Middle frontal gyrus (tissue), 1 donor: ENCODE data around the gene C1orf174.

Experiments
- DNase-seq: peaks from one replicate; pipeline ENCODE4 v3.0.0-alpha.2; 2015; ENCODE audit warnings: low spot score; ENCODE audit errors: extremely low spot score

C1orf174 gene

DNA sequence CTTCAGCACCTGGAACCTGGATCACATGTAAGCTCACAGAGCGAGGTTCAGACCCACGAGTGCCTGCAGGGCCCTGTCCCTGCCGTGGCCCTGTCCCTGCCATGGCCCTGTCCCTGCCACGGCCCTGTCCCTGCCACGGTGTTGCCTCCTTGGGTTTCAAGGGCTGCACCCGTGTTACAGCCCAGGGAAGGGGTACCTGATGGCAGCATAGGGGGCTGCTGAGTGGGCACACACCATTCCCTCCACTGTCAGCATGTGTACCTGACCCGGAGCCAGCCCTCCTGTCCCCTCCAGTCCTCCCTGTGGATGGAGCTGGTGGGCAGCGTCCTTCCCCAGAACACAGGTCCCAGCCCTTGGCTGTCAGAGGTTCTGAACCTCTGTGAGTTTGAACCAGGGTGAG is 27.5 kb downstream of the C1orf174 start:
- no peak for DNase-seq

DNA sequence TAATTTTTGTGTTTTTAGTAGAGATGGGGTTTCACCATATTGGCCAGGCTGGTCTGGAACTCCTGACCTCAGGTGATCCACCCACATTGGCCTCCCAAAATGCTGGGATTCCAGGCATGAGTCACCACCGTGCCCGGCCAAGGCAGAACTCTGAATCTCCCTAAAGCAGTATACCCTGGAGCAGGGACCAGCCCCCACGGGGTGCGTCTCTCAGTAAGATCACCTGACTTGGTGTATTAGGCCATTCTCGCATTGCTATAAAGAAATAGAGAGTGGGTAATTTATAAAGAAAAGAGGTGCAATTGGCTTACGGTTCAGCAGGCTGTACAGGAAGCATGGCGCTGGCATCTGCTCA is 28.6 kb downstream of the C1orf174 start:
- no peak for DNase-seq

DNA sequence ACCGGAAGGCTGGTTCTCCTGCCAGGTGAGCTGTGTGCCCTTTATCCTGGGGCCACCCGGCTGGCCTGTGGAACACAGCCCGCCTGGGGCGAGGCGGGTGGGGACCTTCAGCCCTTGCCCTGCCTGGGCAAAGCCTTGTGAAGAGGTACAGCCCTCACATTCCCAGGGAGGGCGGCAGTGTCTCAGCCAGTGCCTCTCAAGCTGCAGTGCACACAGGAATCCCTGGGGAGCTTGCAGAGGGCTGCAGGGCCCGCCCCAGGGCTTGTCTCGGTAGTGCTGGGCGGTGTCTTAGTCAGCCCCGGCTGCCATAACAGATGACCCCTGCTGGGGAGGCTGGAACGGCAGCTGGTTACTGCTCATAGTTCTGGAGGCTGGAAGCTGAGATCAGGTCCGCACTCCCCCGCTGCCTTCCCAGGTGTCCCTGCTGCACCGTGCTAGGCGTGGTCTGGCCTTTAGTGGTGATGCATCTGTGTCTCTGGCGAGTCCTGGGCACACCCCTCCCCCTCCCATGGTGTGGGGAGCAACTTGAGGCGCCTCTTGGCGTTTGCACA is 30.2 kb downstream of the C1orf174 start:
- no peak for DNase-seq

DNA sequence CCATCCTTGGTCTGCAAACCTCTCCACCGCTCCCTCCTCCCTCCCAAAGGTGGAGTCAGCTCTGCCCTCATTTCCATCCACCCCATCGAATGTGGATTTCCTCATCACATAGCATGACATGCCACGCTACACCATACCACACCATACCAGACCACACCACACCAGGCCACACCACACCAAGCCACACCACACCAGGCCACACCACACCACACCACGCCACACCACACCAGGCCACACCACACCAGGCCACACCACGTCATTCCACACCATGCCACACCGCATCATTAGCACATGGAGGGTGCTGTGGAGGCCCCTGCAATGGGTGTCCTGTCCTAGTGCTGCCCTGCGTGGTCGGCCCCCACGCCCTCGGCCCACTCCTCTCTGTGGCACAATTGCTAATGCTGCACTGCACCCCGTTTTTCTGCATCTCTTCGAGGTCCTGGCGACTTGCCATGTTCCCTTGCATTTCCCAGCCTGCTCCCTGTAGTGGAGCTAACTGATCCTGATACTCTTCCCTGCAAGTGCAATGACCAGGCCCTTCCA is 31.5 kb downstream of the C1orf174 start:
- DNase-seq = no peak

DNA sequence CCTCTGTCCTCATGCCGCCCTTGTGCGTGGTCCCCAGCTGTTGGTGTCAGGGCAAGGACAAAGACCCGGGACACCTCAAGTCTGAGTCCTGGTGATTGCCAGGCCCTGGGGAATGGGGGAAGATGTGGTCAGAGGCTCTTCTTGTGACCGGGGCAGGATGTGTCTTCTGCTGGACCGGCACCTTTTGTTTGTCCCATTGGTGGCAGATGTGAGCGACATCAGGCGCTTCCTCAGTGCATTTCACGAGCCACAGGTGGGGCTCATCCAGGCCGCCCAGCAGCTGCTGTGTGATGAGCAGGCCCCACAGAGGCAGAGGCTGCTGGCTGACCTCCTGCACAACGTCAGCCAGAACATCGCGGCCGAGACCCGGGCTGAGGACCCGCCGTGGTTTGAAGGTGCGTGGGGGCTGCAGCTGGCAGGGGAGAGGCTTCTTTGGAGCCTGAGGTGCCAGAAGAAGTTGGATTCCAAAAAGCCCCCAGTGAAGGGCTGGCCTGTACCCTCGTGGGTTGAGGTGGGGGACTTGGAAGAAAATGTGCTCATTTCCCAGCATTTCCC is 34.4 kb downstream of the C1orf174 start:
- no peak for DNase-seq

DNA sequence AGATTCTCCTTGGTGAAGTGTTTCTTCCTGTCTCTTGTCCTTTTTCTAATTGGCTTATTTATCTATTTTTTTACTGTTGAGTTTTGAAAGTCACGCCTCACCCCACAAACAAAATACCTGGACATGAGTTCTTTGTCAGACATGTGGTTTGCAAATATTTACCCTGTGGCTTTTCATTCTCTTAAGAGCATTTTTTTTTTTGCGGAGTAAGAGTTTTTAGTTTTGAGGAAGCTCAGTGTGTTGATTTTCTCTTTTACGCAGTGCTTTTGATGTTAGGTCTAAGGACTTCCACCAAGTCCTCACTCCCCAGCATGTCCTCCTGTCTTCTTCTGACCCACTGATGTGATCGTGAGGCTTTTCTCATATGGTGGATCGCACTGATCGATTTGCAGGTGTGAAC is 35.2 kb downstream of the C1orf174 start:
- DNase-seq = no peak

DNA sequence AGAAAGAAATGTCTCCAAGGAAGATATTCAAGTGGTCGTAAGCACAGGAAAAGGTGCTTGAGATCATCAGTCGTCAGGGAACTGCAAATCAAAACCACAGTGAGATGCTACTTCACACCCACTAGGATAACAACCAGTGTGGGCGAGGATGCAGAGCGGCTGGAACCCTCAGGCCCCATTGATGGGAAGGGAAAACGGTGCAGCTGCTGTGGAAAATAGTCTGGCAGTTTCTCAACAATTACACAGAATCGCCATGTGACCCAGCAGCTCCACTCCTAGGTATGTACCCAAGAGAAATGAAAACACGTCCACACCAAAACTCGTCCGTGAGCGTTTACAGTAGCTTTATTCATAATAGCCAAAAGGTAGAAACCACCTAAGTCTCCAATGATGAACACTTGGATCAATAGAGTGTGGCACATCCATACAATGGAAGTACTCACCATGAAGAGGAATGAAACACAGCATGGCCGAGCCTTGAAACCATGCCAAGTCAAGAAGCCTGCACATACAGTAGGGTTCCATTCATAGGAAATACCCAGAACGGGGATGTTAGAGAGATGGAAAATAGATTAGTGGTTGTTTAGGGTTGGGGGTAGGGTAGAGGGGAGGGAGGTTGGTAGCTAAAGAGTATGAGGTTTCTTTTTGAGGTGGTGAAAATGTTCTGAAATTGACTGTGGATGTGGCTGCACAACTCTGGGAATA is 36.7 kb downstream of the C1orf174 start:
- DNase-seq = no peak

DNA sequence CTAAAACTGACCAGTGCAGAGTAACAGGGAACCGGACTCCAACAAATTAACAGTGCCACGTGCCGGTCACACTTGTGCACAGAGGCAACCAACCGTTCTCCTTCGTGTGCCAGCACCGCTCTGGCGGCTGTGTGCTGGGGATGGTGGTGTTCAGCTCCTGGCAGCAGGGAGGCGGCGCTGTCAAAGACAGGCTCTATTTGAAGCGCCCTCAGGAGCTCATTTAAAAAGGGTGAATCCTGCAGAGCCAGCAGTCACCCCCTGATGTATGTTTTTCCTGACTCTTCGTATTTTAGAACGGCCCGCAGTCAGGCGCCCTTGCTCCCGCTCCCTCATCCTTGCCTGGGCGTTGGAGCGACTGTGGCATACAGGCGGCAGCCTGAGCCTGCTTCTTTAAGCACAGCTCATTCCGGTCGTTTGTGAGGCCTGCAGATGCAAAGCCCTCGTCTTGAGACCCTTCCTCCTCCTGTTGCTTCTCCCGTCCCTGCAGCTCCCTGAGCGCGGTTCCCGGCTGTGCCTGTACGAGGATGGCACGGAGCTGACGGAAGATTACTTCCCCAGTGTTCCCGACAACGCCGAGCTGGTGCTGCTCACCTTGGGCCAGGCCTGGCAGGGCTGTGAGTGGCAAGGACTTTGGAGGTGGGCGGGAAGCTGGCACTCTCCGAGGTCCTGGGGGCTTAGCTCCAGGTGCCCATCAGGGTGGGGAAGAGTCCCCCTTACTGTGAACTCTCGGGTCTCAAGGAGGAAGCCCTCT is 41.7 kb downstream of the C1orf174 start:
- peak; percentile 42 for DNase-seq

DNA sequence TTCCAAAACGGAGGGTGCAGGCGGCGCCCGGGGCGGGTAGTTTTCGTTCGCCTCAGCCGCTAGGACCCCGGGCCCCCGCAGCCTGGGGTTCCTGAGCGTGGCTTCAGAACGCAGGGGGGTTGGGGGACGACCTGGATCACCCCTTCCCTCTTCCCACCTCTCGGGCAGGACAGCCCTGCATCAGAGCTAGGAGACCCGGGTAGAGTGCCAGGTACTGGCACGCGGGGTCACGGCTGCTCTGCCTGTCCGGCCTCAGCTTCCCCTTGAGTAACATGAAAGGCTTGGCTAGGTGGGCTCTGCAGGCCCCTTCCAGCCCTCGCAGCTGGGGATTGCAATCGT is 42.3 kb downstream of the C1orf174 start:
- DNase-seq = no peak

DNA sequence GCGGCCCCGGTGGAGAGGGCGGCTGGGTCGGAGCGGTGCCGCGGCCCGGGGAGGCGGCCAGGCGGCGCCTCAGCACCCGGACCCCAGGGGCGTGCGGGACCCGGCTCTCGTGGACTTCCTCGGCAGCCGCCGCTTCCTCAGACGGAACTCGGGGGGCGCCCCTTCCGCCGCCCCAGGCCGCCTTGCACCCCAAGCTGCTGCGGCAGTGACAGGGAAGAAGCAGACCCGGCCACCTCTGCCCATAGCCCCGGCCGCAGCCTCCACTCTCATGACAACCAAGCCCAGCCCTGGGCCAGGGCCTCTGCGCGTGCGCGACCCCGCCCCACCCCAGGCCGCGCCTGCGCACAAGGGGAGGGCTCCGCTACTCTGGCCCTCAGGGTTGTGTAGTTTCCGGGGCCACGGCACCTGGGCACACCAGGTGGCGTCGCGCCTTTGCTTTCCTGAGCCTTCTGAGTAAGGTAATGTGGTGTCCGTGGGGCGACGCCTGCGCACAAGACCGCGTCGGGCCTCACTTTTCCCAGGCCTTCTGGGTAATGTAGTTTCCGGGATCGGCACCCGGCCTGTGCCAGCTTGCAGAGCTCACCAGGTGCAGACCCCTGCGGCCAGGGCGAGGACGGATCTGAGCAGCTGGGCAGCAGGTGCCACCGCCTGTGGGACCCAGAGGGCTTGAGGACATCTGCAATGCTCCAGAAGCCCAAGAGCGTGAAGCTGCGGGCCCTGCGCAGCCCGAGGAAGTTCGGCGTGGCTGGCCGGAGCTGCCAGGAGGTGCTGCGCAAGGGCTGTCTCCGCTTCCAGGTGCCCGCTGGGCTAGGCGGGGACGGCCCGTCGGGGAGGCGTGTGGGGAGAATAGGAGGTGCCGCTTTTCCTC is 42.9 kb downstream of the C1orf174 start, which contains the start of the genes CEP104 and DFFB:
Gene CEP104, minus strand, starts transcription at position 289 of the 868 bp plus-strand sequence. CDS start 4,804 bp downstream, outside the sequence.
Gene DFFB, plus strand, starts transcription at position 554 of the 868 bp plus-strand sequence. Its CDS starts 128 bp downstream, at position 682.
- DNase-seq = peak; percentile 69

DNA sequence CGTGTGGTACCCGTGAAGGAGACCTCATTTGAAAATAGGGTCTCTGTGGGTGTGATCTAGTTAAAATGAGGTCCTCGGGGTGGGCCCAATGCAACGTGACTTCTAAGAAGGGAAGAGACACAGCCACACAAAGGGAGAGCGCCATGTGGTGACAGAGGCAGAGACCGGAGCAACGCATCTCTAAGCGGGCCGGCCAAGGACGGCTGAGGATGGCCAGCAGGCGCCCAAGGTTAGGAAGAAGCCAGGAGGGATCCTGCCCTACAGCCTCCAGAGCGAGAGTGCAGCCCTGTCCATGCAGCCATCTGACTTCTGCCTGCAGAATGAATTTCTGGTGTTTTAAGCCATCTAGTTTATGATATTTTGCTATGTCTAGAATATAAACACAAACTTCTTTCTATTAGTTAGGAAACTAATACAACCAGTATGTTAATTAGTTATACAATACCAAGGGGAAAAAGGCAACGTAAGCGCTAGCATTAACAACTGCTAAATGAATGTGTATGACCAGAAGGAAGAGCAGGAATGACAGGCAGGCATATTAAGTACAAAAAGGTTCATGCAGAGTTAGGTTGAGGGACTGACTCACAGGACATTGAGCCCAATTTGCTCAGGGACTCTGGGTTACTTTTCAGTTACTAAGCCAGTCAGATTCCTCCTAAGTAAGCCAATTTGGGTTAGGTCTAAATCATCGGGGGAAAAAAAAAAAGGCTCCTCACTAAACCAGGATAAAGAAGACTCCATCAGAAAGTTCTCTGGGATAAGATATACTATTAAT is 47.2 kb downstream of the C1orf174 start:
- DNase-seq = no peak

DNA sequence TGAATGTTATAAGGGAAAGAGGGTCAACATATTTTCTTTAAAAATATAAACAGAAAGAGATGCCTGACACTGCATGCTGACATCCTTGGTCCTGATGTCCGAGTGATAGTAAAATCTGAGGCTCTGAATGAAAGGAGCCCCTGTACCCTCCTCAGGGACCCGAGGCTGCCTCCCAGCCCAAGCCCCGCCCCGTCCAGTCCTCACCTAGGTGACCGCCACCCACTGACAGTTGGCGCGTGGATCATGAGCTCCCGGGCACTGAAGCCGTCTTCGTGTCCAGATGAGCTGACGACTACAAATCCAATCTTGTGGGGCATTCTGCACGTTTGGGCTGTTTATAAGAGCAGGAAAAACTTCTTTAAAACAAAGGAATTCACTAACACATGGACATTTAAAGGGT is 48.0 kb downstream of the C1orf174 start:
- DNase-seq = no peak

DNA sequence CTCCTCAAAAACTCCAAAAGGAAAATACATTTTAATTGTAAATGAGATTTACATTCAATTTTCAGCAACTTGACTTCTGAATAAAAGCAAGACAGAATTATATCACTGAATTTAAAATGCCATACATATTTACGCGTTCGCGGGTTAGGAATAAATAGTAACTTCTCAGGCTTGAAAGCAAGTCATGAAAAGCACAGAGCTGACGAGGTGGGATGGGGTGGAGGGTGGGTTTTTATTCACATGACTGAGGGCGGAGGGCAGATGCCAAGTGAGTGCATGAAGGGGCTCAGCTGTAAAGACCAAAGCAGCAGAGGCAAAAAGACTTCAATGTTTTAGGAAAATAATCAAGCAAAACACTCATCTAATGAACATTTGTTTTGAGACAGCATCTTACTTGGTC is 48.8 kb downstream of the C1orf174 start:
- no peak for DNase-seq

DNA sequence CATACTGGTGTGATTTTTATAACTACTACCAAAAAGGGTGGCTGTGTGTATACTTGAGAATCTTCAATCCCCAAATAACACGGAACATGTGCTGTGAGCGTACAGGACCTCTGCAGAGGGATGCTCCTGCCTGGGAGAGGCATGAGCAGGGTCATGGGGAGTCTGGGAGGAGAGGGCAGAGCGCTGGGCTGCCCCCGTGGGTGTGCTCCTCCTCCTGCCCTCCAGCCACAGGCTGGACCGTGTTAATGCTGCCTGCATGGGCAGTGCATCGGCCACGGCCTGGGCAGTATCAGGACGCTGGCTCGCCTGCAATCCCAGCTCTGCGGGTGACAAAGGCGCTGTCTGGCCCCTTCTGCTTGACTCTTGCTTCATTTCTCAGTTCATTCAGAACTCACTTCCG is 49.2 kb downstream of the C1orf174 start:
- DNase-seq = no peak

DNA sequence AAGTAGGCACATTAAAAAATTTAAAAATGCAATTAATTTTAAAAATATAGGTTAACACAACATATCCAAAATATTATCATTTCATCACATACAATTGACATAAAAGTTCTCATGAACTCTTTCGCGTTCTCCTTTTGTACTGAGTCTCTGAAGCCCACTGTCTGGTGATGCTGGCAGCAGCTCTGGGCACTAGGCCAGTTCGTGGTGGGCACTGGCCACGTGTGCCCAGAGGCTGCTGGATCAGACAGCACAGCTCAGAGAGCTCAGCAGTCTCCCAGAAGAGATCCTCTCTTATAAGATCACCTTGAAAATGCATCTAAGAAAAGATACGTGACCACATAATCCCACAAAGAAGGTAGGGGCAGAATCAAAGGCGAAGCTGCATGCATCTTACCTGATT is 53.0 kb downstream of the C1orf174 start:
- no peak for DNase-seq

DNA sequence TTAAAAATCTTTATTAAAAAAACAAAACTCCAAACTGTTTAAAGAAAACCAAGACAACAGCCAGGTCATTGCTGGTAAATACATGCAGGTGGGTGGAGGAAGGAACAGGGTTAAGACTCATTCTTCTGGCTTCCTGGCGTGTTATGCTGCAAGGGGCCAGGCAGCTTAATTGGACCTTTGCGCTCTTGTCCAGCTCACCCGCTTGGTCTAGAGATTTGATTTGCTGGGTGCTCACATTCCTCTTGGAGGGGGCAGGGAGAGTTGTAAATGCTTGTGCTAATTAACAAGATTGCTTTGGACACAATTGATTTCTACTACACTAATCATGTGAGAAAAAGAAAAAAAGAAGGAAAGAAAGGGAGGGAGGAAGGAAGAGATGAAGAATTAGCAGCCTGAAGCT is 53.5 kb downstream of the C1orf174 start:
- no peak for DNase-seq

DNA sequence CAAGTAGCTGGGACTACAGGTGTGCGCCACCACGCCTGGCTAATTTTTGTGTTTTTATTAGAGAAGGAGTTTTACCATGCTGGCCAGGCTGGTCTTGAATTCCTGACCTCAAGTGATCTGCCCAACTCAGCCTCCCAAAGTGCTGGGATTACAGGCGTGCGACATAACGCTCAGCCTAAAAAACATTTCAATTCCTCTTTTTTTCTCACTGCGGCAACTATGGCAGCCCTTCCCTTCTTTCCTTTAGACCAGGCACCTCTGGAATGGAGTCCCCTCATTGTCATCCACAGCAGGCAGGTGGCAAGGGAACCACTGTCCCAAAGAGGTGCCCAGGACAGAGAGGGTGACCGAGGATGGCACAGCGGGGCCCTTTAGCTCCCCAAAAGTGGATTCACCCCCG is 57.2 kb downstream of the C1orf174 start:
- DNase-seq = no peak

DNA sequence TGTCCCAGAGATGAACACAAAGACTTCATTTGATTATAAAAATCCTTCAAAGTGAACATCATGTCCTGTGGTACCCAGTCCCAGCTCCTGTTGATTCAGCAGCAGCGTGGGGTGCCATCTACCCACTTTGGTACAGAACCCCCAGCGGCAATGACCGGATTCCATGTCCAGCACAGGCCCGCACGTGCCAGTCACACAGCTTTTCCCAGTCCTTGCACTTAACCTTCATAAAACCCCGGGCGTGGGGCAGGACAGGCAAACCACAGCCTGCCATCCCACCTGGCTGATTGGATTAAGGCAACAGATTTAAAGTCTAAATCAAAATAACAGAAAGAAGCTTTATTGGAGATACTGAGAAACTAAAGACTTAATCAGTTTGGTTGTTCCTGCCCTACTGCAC is 58.6 kb downstream of the C1orf174 start:
- DNase-seq = no peak
